IMR-90 (cell line): ENCODE data around the gene SEZ6L. TPM values are rescaled to one million over a fixed set of nuclear protein-coding genes. Genes with fewer than 3 reads are reported as not detected.

Experiments used
- ATAC-seq: fragments of 200-7000 bp; cut with Tn5 transposase; 2 replicates; pipeline ENCODE4 v1.9.1; 2020; ENCODE audit warnings: low read depth, mild to moderate bottlenecking, moderate library complexity
- BruUV-seq: library from RNA; stranded (reverse); fragments of 400-500 nt; replicated peaks from 2 replicates; lab custom pipeline; 2021; lab: Mats Ljungman, UMichigan
- CTCF ChIA-PET: fragments of 300-600 bp; formaldehyde crosslinking; extraction: SDS; loops from one replicate; lab custom pipeline; 2021; ENCODE audit warnings: antibody characterized with exemption; lab: Yijun Ruan, JAX
- POLR2A ChIA-PET: fragments of 300-600 bp; sonication (Branson Sonifier 250); formaldehyde crosslinking; loops from one replicate; lab custom pipeline; 2022; ENCODE audit warnings: antibody characterized with exemption; ENCODE audit not compliant: unreplicated experiment; lab: Charles Lee
- DNase-seq: peaks from one replicate; pipeline ENCODE4 v3.0.0; 2013
- H2AFZ ChIP-seq: replicated peaks from 2 replicates; pipeline ENCODE3; 2013; ENCODE audit warnings: low read length, mild to moderate bottlenecking; ENCODE audit not compliant: poor library complexity
- H2AK5ac ChIP-seq: 2 replicates; pipeline ENCODE4 v1.6.1; 2013; ENCODE audit warnings: low read depth, low read length, inconsistent platforms
- H2AK9ac ChIP-seq: replicated peaks from 2 replicates; pipeline ENCODE3; 2013; ENCODE audit warnings: mild to moderate bottlenecking, low read depth, low read length, moderate library complexity; ENCODE audit not compliant: poor library complexity
- H2BK120ac ChIP-seq: 2 replicates; pipeline ENCODE4 v1.6.1; 2013; ENCODE audit warnings: low read depth, low read length, inconsistent platforms
- H2BK15ac ChIP-seq: 3 replicates; pipeline ENCODE4 v1.6.1; 2013; ENCODE audit warnings: low read depth, low read length, inconsistent platforms
- H2BK20ac ChIP-seq: 2 replicates; pipeline ENCODE4 v1.6.1; 2013; ENCODE audit warnings: low read depth, mild to moderate bottlenecking, inconsistent platforms, low read length, moderate library complexity
- H2BK5ac ChIP-seq: 2 replicates; pipeline ENCODE4 v1.6.1; 2013; ENCODE audit warnings: mild to moderate bottlenecking, low read depth, low read length, inconsistent platforms; ENCODE audit not compliant: poor library complexity, severe bottlenecking
- H3K14ac ChIP-seq: replicated peaks from 2 replicates; pipeline ENCODE4 v1.6.1; 2013; ENCODE audit warnings: low read depth, low read length, inconsistent platforms
- H3K18ac ChIP-seq: 2 replicates; pipeline ENCODE4 v1.6.1; 2013; ENCODE audit warnings: low read depth, low read length, control low read depth
- H3K23ac ChIP-seq: 2 replicates; pipeline ENCODE4 v1.6.1; 2013; ENCODE audit warnings: low read depth, low read length, inconsistent platforms
- H3K27ac ChIP-seq: 2 replicates; pipeline ENCODE4 v1.5.1; 2013; ENCODE audit warnings: mild to moderate bottlenecking, control low read depth, low read length; ENCODE audit not compliant: insufficient read depth
- H3K27me3 ChIP-seq: 2 replicates; pipeline ENCODE4 v1.6.1; 2013; ENCODE audit warnings: low read length; ENCODE audit not compliant: control insufficient read depth, insufficient read depth
- H3K36me3 ChIP-seq: 2 replicates; pipeline ENCODE4 v1.6.1; 2013; ENCODE audit warnings: low read length, mixed read lengths; ENCODE audit not compliant: control insufficient read depth, insufficient read depth
- H3K4ac ChIP-seq: 2 replicates; pipeline ENCODE4 v1.6.1; 2013; ENCODE audit warnings: low read depth, low read length, inconsistent platforms
- H3K4me1 ChIP-seq: 2 replicates; pipeline ENCODE4 v1.6.1; 2013; ENCODE audit warnings: low read length, mixed read lengths; ENCODE audit not compliant: control insufficient read depth, insufficient read depth
- H3K4me2 ChIP-seq: 2 replicates; pipeline ENCODE4 v1.6.1; 2013; ENCODE audit warnings: low read depth, mild to moderate bottlenecking, control low read depth, low read length, moderate library complexity
- H3K4me3 ChIP-seq: 2 replicates; pipeline ENCODE4 v1.5.1; 2013; ENCODE audit warnings: low read depth, mild to moderate bottlenecking, control low read depth, low read length, moderate library complexity; ENCODE audit not compliant: insufficient read depth
- H3K56ac ChIP-seq: 2 replicates; pipeline ENCODE4 v1.6.1; 2013; ENCODE audit warnings: low read length, inconsistent platforms; ENCODE audit not compliant: insufficient read depth; ENCODE audit errors: extremely low read depth
- H3K79me1 ChIP-seq, 2 experiments: 2 replicates each; pipeline ENCODE4 v1.6.1; 2013; ENCODE audit warnings: low read length in 2 of 2, inconsistent platforms in 1 of 2, low read depth in 1 of 2
- H3K9ac ChIP-seq: 2 replicates; pipeline ENCODE4 v1.6.1; 2013; ENCODE audit warnings: low read depth, low read length, control low read depth
- H3K9me1 ChIP-seq: 2 replicates; pipeline ENCODE4 v1.6.1; 2013; ENCODE audit warnings: low read length, inconsistent platforms; ENCODE audit not compliant: insufficient read depth
- H3K9me3 ChIP-seq: 2 replicates; pipeline ENCODE4 v1.6.1; 2013; ENCODE audit warnings: low read length; ENCODE audit not compliant: control insufficient read depth, insufficient read depth
- H4K20me1 ChIP-seq: 2 replicates; pipeline ENCODE4 v1.6.1; 2013; ENCODE audit warnings: low read length, inconsistent platforms; ENCODE audit not compliant: insufficient read depth
- H4K5ac ChIP-seq: 2 replicates; pipeline ENCODE4 v1.6.1; 2013; ENCODE audit warnings: mild to moderate bottlenecking, low read depth, low read length, control low read depth
- H4K8ac ChIP-seq, 2 experiments: 2 replicates each; pipeline ENCODE4 v1.6.1; 2013; ENCODE audit warnings: low read depth in 2 of 2, low read length in 2 of 2, control low read depth in 1 of 2, inconsistent platforms in 1 of 2
- H4K91ac ChIP-seq: 2 replicates; pipeline ENCODE4 v1.6.1; 2013; ENCODE audit warnings: low read depth, low read length, inconsistent platforms; ENCODE audit not compliant: insufficient read depth
- MAZ ChIP-seq: IDR thresholded peaks from 2 replicates; pipeline ENCODE4 v1.6.1; 2012; ENCODE audit warnings: low read depth, mild to moderate bottlenecking, low read length, improper control_type of control experiment, moderate library complexity, borderline replicate concordance
- RCOR1 ChIP-seq: IDR thresholded peaks from 2 replicates; pipeline ENCODE4 v1.6.1; 2012; ENCODE audit warnings: mild to moderate bottlenecking, low read length, improper control_type of control experiment; ENCODE audit not compliant: insufficient replicate concordance
- WGBS, 2 experiments: methylation state at CpG; one replicate each; pipeline versions ENCODE4 v1.1.5 to v1.1.7; 2013; ENCODE audit warnings: missing lambda C conversion rate in 2 of 2; ENCODE audit not compliant: insufficient read length in 1 of 2; ENCODE audit errors: extremely low coverage in 2 of 2; 5-methylcytosine and 5-hydroxymethylcytosine counted together
- dilution Hi-C: fragments of 300-500 bp; cut with HindIII; formaldehyde crosslinking; loops from one replicate; pipeline ENCODE4 v1.14.3; 2018; ENCODE audit warnings: low sequenced_read_pairs; ENCODE audit not compliant: unreplicated experiment
- in situ Hi-C: fragments of 300-500 bp; cut with MboI; formaldehyde crosslinking; loops from 3 replicates; pipeline ENCODE4 v1.14.3; 2019; ENCODE audit warnings: low sequenced_read_pairs, inconsistent platforms, mixed read lengths
- intact Hi-C: fragments of 100-400 bp; cut with micrococcal nuclease; formaldehyde crosslinking; loops from 2 replicates; pipeline ENCODE4 v1.10.0; 2022
- polyA plus RNA-seq, 3 experiments: library from polyadenylated mRNA; depleted of rRNA; stranded (reverse); fragments of >200 nt; gene quantifications; 2 replicates each; pipeline ENCODE4 v1.2.3, GENCODE V29; 2012; ENCODE audit warnings: low replicate concordance in 1 of 3
- total RNA-seq: library from RNA; depleted of rRNA; stranded (reverse); fragments of >200 nt; gene quantifications from 2 replicates; pipeline ENCODE4 v1.2.3, GENCODE V29; 2012
- TF ChIP-seq, protein P1 (sequence below): fragments of 150-350 bp; IDR thresholded peaks from 2 replicates; pipeline ENCODE4 v1.6.1; 2017; ENCODE audit warnings: mild to moderate bottlenecking, antibody characterized with exemption, low read length, low read depth

The SEZ6L gene
- total and polyA plus RNA-seq, 2 of the 4 experiments (the other 2 are of a cell fraction), result not detected

DNA sequence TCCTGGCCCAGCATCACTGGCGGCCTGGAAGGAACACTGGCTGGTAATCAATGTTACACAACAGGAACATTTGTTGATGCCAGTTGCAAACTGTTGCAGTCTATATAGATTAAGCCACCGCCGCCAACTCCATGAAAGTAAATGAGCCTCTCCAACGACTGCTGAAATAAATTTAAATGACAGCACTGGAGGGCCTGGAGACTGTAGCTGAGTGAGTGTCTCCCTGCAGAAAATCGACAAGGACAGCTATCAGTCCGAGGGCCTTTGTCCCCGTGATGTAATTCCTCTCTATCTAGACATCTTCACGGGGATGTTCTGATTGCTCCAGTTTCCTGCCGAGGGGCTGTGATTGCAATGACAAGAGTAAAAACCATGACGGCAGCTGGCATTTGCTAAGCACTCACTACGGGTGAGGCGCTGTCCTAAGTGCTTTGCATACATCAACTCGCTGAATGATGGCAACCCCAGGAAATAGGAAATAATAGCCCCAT, 120.4 kb downstream of the SEZ6L start:
- POLR2A ChIA-PET, result no interaction called here
- H3K9me1 ChIP-seq, result no peaks in the 10 kb centered on the region
- H3K23ac ChIP-seq, result no peak overlapping the region

More for the DNA sequence above, 120.4 kb downstream of the SEZ6L start:
- Histone ChIP-seq H2AK9ac (no peak overlapping the region), H3K14ac (no peak overlapping the region), H3K4me3 (no peak overlapping the region), H3K36me3 (no peaks in the 10 kb centered on the region), H2AFZ (no peak overlapping the region), H3K4me1 (no peaks in the 10 kb centered on the region), H3K27ac (no peak overlapping the region), H3K56ac (no peak overlapping the region), H3K27me3 (no peaks in the 10 kb centered on the region), H3K9me3 (no peaks in the 10 kb centered on the region), H3K79me1 (no peaks in the 10 kb centered on the region), H3K18ac (no peak overlapping the region), H4K8ac (no peak overlapping the region), H2BK15ac (no peak overlapping the region), H2BK5ac (no peak overlapping the region), H2BK20ac (no peak overlapping the region), H4K20me1 (no peaks in the 10 kb centered on the region), H3K4me2 (no peak overlapping the region), H2BK120ac (no peak overlapping the region), H3K4ac (no peak overlapping the region), H2AK5ac (no peak overlapping the region), H4K5ac (no peak overlapping the region), H4K91ac (no peak overlapping the region), H3K9ac (no peak overlapping the region)
- DNase-seq, result no peak
- 68% methylated on average over 6 of the region's 13 CpGs; no CpG with 5 or more reads in 1 of the 2 experiments for WGBS, 2 experiments
- BruUV-seq, result no TSS peak
- CTCF ChIA-PET, result no interaction called here
- intact Hi-C loops, result loop anchor here (10.0 kb wide), 1 partner anchor 65 kb away; no protein-coding TSS in a partner anchor
- in situ Hi-C loops, result no loop called here
- ATAC-seq, result no peak
- dilution Hi-C loops, result no loop called here
- TF ChIP-seq MAZ (no peak), RCOR1 (no peak)
- TF ChIP-seq, protein P1, sequence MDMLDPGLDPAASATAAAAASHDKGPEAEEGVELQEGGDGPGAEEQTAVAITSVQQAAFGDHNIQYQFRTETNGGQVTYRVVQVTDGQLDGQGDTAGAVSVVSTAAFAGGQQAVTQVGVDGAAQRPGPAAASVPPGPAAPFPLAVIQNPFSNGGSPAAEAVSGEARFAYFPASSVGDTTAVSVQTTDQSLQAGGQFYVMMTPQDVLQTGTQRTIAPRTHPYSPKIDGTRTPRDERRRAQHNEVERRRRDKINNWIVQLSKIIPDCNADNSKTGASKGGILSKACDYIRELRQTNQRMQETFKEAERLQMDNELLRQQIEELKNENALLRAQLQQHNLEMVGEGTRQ, result no peak
